Measurements from ENCODE around the gene QRFP.

GRCh38 chr9:130934702-130935647 is 38.4 kb upstream of the QRFP start:
- no peak for TF ChIP-seq POLR2A (IDR thresholded peaks at IDR 0.05; ENCODE audit: low read depth, low read length)
- no peak for TF ChIP-seq POLR2AphosphoS5 (IDR thresholded peaks at IDR 0.05; ENCODE audit: low read depth, low read length)

Measured in GM12891 (cell line).